Skeletal muscle satellite cell (primary cell): ENCODE data around the gene NAA15.
"Not testable (repeated sequence)": the region's sequence is repeated elsewhere in the genome, so short reads cannot be mapped to it uniquely, and the experiment has no call there.

ENCODE experiments used
- H3K27me3 ChIP-seq: 2 replicates; pipeline ENCODE4 v1.7.0; 2013; ENCODE audit warnings: low read length; ENCODE audit not compliant: control insufficient read depth, insufficient read depth
- H3K36me3 ChIP-seq: 2 replicates; pipeline ENCODE4 v1.7.0; 2013; ENCODE audit warnings: mild to moderate bottlenecking, control low read depth, low read length; ENCODE audit not compliant: insufficient read depth
- H3K4me1 ChIP-seq: 2 replicates; pipeline ENCODE4 v1.7.0; 2013; ENCODE audit warnings: low read length; ENCODE audit not compliant: control insufficient read depth, insufficient read depth
- H3K4me2 ChIP-seq: 2 replicates; pipeline ENCODE4 v1.7.0; 2013; ENCODE audit warnings: mild to moderate bottlenecking, low read length
- H3K4me3 ChIP-seq: 2 replicates; pipeline ENCODE4 v1.7.0; 2013; ENCODE audit warnings: low read length
- H3K9ac ChIP-seq: 2 replicates; pipeline ENCODE4 v1.7.0; 2013; ENCODE audit warnings: mild to moderate bottlenecking, low read depth, low read length, moderate library complexity
- H3K9me3 ChIP-seq: replicated peaks from 2 replicates; pipeline ENCODE4 v1.7.0; 2013; ENCODE audit warnings: mild to moderate bottlenecking, control low read depth, low read length

NAA15 gene

GRCh38 chr4:139420652-139421051 lies 119.3 kb downstream of the NAA15 start:
- H3K9me3 ChIP-seq: no peaks in the 10 kb centered on the region
- no peak overlapping the region for H3K9ac ChIP-seq
- H3K4me2 ChIP-seq: no peak overlapping the region
- no peak overlapping the region for H3K4me3 ChIP-seq
- peaks cover 13% of the 10 kb centered on the region for H3K36me3 ChIP-seq
- no peaks in the 10 kb centered on the region for H3K27me3 ChIP-seq
- peaks cover 3% of the 10 kb centered on the region for H3K4me1 ChIP-seq

GRCh38 chr4:139436122-139436521 lies 134.8 kb downstream of the NAA15 start:
- Histone ChIP-seq H3K36me3 (peaks cover 5% of the 10 kb centered on the region), H3K9me3 (no peaks in the 10 kb centered on the region), H3K4me1 (no peaks in the 10 kb centered on the region), H3K4me2 (no peak overlapping the region), H3K9ac (no peak overlapping the region), H3K4me3 (no peak overlapping the region), H3K27me3 (no peaks in the 10 kb centered on the region)

- Histone ChIP-seq H3K4me1 (no peaks in the 10 kb centered on the region), H3K4me2 (no peak overlapping the region), H3K27me3 (no peaks in the 10 kb centered on the region), H3K36me3 (peaks cover 5% of the 10 kb centered on the region), H3K9me3 (no peaks in the 10 kb centered on the region), H3K4me3 (no peak overlapping the region), H3K9ac (no peak overlapping the region)
Measured at GRCh38 chr4:139438141-139438540, 136.8 kb downstream of the NAA15 start.

GRCh38 chr4:139441029-139441428 lies 139.7 kb downstream of the NAA15 start:
- H3K36me3 ChIP-seq: peaks cover 5% of the 10 kb centered on the region
- no peak overlapping the region for H3K4me3 ChIP-seq
- no peaks in the 10 kb centered on the region for H3K4me1 ChIP-seq
- no peaks in the 10 kb centered on the region for H3K9me3 ChIP-seq
- H3K4me2 ChIP-seq: no peak overlapping the region
- no peaks in the 10 kb centered on the region for H3K27me3 ChIP-seq
- H3K9ac ChIP-seq: no peak overlapping the region

GRCh38 chr4:139443661-139444060 lies 142.4 kb downstream of the NAA15 start:
- Histone ChIP-seq H3K4me2 (no peak overlapping the region), H3K36me3 (peaks cover 2% of the 10 kb centered on the region), H3K27me3 (no peaks in the 10 kb centered on the region), H3K9ac (no peak overlapping the region), H3K4me3 (no peak overlapping the region), H3K4me1 (no peaks in the 10 kb centered on the region), H3K9me3 (no peaks in the 10 kb centered on the region)

- not testable (repeated sequence) for H3K4me2 ChIP-seq, H3K4me3 ChIP-seq, H3K9me3 ChIP-seq, H3K4me1 ChIP-seq, H3K36me3 ChIP-seq, H3K27me3 ChIP-seq, H3K9ac ChIP-seq
Measured at GRCh38 chr4:139444881-139445280, 143.6 kb downstream of the NAA15 start.

GRCh38 chr4:139447078-139447477 lies 145.8 kb downstream of the NAA15 start:
- not testable (repeated sequence) for H3K36me3 ChIP-seq, H3K4me2 ChIP-seq, H3K4me1 ChIP-seq, H3K9me3 ChIP-seq, H3K9ac ChIP-seq, H3K4me3 ChIP-seq, H3K27me3 ChIP-seq

- Histone ChIP-seq H3K4me2 (no peak overlapping the region), H3K4me3 (no peak overlapping the region), H3K36me3 (no peaks in the 10 kb centered on the region), H3K4me1 (peaks cover 19% of the 10 kb centered on the region), H3K9me3 (no peaks in the 10 kb centered on the region), H3K27me3 (no peaks in the 10 kb centered on the region), H3K9ac (no peak overlapping the region)
Measured at GRCh38 chr4:139450586-139450985, 149.3 kb downstream of the NAA15 start.

GRCh38 chr4:139451997-139452396 lies 150.7 kb downstream of the NAA15 start:
- Histone ChIP-seq H3K9ac (no peak overlapping the region), H3K36me3 (no peaks in the 10 kb centered on the region), H3K4me3 (no peak overlapping the region), H3K27me3 (no peaks in the 10 kb centered on the region), H3K4me2 (peak overlapping the region; percentile 92), H3K9me3 (no peaks in the 10 kb centered on the region), H3K4me1 (peaks cover 33% of the 10 kb centered on the region)

- Histone ChIP-seq H3K4me2 (peak overlapping the region; percentile 92), H3K36me3 (no peaks in the 10 kb centered on the region), H3K9ac (peak overlapping the region; percentile 92), H3K4me3 (peak overlapping the region; percentile 94), H3K4me1 (peaks cover 36% of the 10 kb centered on the region), H3K9me3 (no peaks in the 10 kb centered on the region), H3K27me3 (no peaks in the 10 kb centered on the region)
Measured at GRCh38 chr4:139453041-139453370, 151.7 kb downstream of the NAA15 start.

GRCh38 chr4:139453371-139454110 lies 152.2 kb downstream of the NAA15 start:
- H3K36me3 ChIP-seq: no peaks in the 10 kb centered on the region
- no peaks in the 10 kb centered on the region for H3K9me3 ChIP-seq
- peak overlapping the region; percentile 92 for H3K4me2 ChIP-seq
- no peaks in the 10 kb centered on the region for H3K27me3 ChIP-seq
- peaks cover 37% of the 10 kb centered on the region for H3K4me1 ChIP-seq
- peak overlapping the region; percentile 92 for H3K9ac ChIP-seq
- peak overlapping the region; percentile 94 for H3K4me3 ChIP-seq
